Adrenal gland (tissue), 5 donors: ENCODE measurements around the gene HBS1L.

Source experiments
- POLR2A ChIP-seq, 2 donors: fragments of 450-650 bp; IDR thresholded peaks; one replicate each; pipeline ENCODE4 v1.6.1; 2017; ENCODE audit warnings: antibody characterized with exemption in 2 of 2, mild to moderate bottlenecking in 2 of 2, moderate library complexity in 1 of 2
- TF ChIP-seq, protein P1 (sequence below), 6 experiments: fragments of 450-650 bp in 4 of 6; fragments of 200-600 bp in 2 of 6; sonication (generic) in 1 of 6; IDR thresholded peaks; 1 replicate in 5 of 6; 2 replicates in 1 of 6; pipeline versions ENCODE4 v1.5.1 to v1.8.0; 2016 to 2021; ENCODE audit warnings: antibody characterized with exemption in 6 of 6, mild to moderate bottlenecking in 2 of 6, moderate library complexity in 1 of 6
- donor health status: DM: no; HTN: no; CAD: no.

DNA sequence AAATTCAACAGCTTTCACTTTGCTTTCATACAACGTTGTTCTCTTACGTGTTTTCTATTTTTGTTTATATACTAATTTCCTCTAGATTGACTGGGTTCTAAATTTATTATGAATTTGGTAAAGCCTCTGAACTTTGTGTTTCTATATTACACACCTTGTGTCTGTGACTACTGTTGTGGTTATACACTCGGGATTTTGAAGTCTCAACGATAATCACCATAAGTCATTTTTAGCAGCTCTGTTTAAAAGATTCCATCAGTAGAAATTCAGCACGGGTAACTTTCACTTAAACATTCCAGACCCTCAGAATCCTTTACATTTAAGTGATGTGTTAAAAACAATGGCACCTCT lies 31.8 kb upstream of the HBS1L start:
- TF ChIP-seq, protein P1, sequence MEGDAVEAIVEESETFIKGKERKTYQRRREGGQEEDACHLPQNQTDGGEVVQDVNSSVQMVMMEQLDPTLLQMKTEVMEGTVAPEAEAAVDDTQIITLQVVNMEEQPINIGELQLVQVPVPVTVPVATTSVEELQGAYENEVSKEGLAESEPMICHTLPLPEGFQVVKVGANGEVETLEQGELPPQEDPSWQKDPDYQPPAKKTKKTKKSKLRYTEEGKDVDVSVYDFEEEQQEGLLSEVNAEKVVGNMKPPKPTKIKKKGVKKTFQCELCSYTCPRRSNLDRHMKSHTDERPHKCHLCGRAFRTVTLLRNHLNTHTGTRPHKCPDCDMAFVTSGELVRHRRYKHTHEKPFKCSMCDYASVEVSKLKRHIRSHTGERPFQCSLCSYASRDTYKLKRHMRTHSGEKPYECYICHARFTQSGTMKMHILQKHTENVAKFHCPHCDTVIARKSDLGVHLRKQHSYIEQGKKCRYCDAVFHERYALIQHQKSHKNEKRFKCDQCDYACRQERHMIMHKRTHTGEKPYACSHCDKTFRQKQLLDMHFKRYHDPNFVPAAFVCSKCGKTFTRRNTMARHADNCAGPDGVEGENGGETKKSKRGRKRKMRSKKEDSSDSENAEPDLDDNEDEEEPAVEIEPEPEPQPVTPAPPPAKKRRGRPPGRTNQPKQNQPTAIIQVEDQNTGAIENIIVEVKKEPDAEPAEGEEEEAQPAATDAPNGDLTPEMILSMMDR (IDR thresholded peaks at IDR 0.05), result no peak
- TF ChIP-seq POLR2A (IDR thresholded peaks at IDR 0.05), result no peak
